HEK293 (cell line): ENCODE results near the gene MORC4.

Experiments
- CTCF ChIP-seq: fragments of 450-650 bp; formaldehyde crosslinking; IDR thresholded peaks from 2 replicates; pipeline ENCODE4 v1.5.1; 2016; ENCODE audit warnings: missing biosample characterization, missing genetic modification characterization
- PRDM6 ChIP-seq: fragments of 450-650 bp; formaldehyde crosslinking; IDR thresholded peaks from 2 replicates; pipeline ENCODE4 v1.5.1; 2017; ENCODE audit warnings: missing biosample characterization, missing genetic modification characterization
- RBAK ChIP-seq: fragments of 450-650 bp; formaldehyde crosslinking; IDR thresholded peaks from 2 replicates; pipeline ENCODE4 v1.5.1; 2016; ENCODE audit warnings: missing biosample characterization, missing genetic modification characterization
- REST ChIP-seq: fragments of 450-650 bp; formaldehyde crosslinking; IDR thresholded peaks from 2 replicates; pipeline ENCODE4 v1.5.1; 2016; ENCODE audit warnings: missing biosample characterization, missing genetic modification characterization
- ZNF155 ChIP-seq: fragments of 450-650 bp; formaldehyde crosslinking; IDR thresholded peaks from 2 replicates; pipeline ENCODE4 v1.5.1; 2016; ENCODE audit warnings: missing biosample characterization, missing genetic modification characterization
- ZNF18 ChIP-seq: fragments of 450-650 bp; formaldehyde crosslinking; IDR thresholded peaks from 2 replicates; pipeline ENCODE4 v1.5.1; 2016; ENCODE audit warnings: missing biosample characterization, missing genetic modification characterization
- ZNF280D ChIP-seq: fragments of 450-650 bp; formaldehyde crosslinking; IDR thresholded peaks from 2 replicates; pipeline ENCODE4 v1.5.1; 2016; ENCODE audit warnings: missing biosample characterization, missing genetic modification characterization
- ZNF335 ChIP-seq: fragments of 450-650 bp; formaldehyde crosslinking; conservative IDR thresholded peaks from 2 replicates; pipeline ENCODE4 v1.5.1; 2016; ENCODE audit warnings: missing biosample characterization, missing genetic modification characterization
- ZXDB ChIP-seq: fragments of 450-650 bp; formaldehyde crosslinking; IDR thresholded peaks from 2 replicates; pipeline ENCODE4 v1.5.1; 2016; ENCODE audit warnings: missing biosample characterization, missing genetic modification characterization

- TF ChIP-seq ZNF280D (tag by site-specific recombination): no peak
- TF ChIP-seq REST (tag by site-specific recombination): no peak
- no peak for TF ChIP-seq ZNF18 (tag by site-specific recombination)
- no peak for TF ChIP-seq RBAK
- no peak for TF ChIP-seq ZXDB (tag by site-specific recombination)
- no peak for TF ChIP-seq CTCF (tag by site-specific recombination)
- no peak for TF ChIP-seq ZNF335 (tag by site-specific recombination)
- TF ChIP-seq PRDM6: no peak
- TF ChIP-seq ZNF155 (tag by site-specific recombination): no peak
These were observed 4.3 kb downstream of the MORC4 start for GRCh38 chrX:106995678-106996077.
